HG02938 (cell line): ENCODE results near the gene SV2A.
"Not testable (repeated sequence)": the region's sequence is repeated elsewhere in the genome, so short reads cannot be mapped to it uniquely, and the experiment has no call there.

ENCODE experiments used
- ATAC-seq: cut with Tn5 transposase; IDR thresholded peaks from one replicate; pipeline ENCODE4 v1.9.1; 2021; ENCODE audit warnings: mild to moderate bottlenecking, moderate library complexity; ENCODE audit not compliant: unreplicated experiment

SV2A gene

DNA sequence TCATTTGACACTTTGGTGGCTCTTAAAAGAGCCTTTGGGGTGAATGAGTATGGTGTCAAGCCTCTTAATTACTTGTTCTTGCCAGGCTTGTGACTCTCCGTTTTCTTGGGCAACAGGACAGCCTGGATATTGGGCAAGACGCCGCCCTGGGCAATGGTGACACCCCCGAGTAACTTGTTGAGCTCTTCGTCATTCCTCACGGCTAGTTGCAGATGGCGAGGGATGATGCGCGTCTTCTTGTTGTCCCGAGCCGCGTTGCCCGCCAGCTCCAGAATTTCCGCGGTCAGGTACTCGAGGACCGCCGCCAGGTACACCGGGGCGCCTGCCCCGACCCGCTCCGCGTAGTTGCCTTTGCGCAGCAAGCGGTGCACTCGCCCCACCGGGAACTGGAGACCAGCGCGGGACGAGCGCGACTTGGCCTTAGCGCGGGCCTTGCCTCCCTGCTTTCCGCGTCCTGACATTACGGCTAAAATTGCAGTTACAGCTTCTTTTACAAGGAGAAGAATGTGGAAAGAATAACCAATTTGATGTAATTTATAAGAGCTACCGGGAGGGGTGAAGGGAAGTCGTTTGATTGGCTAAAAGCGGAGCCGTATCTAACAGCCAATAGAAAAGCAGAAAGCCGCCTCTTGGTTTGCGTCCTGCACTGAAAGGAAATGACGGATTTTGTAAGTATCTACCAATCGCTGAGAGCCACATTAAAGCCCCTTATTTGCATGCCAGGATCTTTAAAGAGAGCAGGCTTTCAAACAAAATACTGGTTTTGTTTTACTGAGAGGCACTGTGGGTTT, 30.0 kb downstream of the SV2A start:
- ATAC-seq: peak; percentile 43

DNA sequence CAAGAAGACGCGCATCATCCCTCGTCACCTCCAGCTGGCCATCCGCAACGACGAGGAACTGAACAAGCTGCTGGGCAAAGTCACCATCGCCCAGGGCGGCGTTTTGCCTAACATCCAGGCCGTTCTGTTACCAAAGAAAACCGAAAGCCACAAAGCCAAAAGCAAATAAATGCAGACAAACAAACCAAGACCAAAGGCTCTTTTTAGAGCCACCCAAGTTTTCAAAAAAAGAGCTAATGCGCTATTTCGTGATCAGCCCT, 30.5 kb downstream of the SV2A start:
- ATAC-seq: not testable (repeated sequence)

DNA sequence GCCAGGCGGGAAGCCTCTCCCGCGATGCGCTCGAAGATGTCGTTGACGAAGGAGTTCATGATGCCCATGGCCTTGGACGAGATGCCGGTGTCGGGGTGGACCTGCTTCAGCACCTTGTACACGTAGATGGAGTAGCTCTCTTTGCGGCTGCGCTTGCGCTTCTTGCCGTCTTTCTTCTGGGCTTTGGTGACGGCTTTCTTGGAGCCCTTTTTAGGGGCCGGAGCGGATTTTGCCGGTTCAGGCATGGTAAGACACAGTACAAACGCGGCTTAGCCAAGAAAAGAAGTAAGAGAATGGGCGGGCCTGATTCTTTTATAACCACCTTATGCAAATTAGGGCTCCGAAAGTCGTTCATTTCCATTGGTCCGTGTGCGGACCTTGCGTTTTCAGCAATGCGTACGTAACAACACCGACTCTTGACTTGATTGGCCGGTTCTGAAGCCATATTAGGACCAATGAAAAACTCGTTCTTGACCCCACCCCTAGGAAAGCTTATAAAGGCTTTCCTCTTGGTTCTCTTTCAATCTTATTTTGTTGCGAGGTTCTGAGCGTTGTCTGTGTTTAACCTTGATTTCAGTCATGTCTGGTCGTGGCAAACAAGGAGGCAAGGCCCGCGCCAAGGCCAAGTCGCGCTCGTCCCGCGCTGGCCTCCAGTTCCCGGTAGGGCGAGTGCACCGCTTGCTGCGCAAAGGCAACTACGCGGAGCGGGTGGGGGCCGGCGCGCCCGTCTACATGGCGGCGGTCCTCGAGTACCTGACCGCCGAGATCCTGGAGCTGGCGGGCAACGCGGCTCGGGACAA, 31.0 kb downstream of the SV2A start:
- ATAC-seq: peak; percentile 72

DNA sequence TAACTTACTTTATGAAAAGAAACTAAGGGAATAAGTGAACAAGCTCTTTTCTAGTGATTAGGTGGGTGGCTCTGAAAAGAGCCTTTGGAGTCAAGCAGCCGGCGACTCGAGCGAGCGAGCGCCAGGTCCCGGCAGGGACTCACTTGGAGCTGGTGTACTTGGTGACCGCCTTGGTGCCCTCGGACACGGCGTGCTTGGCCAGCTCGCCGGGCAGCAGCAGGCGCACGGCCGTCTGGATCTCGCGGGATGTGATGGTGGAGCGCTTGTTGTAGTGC, 31.6 kb downstream of the SV2A start:
- ATAC-seq: not testable (repeated sequence)

DNA sequence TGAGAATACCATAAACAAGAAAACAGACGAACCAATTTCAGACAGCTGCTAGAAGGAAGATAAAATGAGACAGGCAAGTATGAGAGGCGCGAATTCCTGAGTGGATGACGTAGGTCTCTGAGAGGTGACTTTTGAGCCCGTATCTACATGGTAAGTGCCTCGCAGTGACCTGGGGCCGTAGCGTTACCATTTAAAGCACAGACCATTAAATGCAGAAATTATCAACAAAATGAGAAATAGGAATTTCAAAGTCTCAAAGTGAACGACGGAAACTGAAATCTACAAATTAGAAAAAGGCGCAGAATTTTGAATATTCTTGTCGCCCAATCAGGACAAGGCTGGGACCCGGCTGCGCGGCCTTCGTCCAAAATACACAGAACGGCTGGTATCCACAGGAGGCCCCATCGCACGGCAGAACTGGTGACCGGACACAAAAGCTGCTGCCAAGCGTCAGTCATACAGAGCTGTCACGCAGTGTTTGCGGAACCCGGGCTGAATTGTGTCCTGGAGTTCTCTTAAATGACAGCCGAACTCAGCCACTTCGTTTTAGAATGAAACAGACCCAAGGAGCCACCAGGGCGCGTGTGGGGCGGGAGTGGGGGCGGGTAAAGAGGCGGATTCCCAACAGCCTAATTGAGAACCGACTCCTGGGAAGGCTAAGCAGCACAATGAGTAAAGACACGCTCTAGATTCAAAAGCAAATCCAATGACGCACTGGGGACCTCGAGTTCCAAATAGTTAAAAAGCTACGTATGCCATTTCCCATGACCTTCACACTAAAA, 32.1 kb downstream of the SV2A start:
- no peak for ATAC-seq

DNA sequence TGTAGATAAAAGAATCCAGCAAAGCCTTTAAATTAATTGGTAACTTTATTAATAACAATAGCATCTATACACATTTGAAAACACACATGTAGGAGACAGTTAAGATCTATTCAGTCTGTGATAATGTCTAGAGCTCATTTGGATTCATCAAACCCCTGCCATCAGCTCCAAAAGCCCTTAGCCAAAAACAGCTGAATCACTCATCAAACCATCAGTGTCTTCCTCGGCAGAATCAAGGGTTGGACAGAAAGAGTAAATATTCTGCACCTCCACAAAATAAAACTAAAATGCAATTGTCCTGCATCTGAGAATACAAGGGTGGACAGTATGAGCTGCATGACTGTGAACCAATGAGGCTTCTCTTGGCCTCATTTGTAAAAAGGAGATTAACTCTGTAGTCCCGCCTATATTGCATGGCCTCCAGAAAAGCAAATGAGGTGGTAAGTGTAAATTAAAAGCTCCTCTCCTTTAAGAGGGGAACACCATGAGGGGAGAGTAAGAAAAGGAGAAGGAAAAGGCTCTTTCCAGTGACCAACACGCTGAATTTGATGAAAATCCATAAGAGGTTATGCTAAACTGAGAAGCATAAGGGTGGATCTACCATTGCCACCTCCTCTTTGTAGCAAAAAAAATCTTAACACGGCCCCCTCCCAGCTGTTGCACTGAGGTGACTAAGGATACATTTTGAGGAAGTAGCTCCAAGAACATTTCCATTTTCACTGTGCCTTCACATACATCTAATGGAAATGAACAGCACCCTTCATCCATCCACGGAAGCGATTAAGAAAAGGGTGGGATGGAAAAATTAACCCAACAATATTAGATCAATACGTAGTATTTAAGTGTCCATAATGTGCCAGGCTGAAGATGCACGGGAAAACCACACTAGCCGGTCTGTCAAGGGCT, 33.0 kb downstream of the SV2A start:
- no peak for ATAC-seq

DNA sequence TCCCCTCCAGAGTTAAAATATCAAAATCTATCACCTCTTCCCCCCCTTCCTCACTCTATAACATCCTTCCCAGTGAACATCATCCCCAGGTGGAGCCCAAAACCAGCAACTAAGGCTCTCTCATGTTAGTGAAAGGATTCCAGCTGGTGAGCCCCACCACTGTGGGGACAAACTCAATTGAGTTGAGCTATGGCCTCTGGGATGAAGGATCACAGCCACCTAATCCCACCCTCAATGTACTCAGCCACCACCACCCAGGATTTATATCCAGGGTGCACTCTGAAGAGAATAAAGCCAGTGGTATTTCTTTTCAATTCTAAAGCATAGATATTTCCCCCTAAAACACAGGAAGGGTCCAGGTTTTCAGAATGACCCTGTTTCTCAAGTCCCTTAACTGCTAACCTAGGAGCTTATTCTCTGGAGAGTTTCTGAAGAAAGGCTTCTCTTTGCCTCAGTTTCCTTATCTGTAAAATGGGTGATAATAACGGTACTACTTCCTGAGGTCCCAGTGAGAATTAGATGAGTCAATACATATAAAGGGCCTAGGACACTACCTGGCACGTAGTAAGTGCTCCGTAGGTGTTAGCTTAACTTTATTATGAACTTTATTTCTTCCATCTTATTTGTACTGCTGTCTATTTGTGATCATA, 33.9 kb downstream of the SV2A start:
- ATAC-seq: no peak

DNA sequence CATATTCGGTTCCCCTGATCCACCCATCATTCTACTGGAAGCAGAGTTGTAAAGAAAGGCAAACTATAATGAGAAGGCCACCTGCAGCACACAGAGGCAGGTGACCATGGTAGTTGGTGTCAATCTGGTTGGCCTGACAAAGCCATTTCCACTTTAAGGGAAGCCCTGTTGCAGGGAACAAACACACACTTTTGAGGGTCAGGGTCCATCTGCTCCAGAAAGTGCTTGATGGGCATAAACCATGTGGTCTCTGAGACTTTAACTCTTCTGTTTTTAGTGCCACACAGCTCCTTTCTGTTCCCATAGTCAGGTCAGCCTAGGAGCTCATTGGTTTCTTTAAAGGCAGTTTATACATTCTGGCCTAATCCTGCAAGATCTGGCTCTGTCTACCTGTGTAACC, 35.8 kb downstream of the SV2A start:
- ATAC-seq: no peak

DNA sequence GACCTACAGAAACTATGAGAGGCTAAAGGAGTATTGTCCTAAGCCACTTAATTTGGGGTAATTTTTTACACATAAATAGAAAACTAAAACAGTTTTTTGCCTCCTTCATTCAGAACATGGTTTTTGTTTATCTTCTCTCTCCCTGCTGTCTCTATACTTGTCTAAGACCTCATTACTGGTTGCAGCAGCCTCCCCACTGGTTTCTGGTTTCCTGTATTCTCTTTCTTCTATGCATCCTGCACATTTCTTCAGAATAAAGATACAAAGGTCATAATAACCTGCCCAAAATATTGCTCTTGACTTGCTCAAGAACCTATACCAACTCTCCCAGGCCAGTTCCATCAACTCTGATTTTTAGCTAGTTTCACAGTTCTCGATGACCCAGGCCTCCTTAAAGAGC, 38.1 kb downstream of the SV2A start:
- ATAC-seq: no peak

DNA sequence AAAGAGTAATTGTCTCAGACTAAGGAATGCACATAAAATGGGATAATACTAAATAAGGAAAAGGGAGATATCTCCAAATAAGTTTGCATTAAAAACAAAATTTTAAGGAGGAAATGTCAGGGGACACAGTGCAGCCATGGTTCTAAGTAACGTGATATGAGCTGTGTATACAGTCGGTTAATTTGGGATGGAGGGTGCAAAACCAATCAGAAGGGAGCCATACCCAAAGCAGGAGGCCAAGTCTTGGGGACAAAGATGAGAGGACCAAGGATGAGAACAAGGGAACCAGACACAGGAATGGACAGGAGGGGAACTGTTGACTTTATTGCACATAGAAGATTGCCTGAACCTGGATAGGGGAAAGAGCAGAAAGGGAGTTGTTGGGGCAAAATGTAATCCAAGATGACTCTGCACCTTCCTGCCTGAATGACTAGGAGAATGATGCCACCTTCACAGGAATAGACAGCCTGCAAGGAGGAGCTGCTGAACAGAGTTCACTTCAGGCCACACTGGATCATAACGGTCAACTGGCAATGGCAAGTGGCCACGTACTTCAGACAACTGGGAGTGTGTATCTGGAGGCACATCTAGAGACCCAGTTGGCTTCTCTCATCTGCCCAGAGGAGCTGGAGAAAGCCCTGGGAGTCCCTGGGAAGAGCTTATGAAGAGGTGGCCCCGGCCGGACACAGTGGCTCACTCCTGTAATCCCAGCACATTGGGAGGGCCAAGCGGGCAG, 40.3 kb downstream of the SV2A start:
- ATAC-seq: no peak

DNA sequence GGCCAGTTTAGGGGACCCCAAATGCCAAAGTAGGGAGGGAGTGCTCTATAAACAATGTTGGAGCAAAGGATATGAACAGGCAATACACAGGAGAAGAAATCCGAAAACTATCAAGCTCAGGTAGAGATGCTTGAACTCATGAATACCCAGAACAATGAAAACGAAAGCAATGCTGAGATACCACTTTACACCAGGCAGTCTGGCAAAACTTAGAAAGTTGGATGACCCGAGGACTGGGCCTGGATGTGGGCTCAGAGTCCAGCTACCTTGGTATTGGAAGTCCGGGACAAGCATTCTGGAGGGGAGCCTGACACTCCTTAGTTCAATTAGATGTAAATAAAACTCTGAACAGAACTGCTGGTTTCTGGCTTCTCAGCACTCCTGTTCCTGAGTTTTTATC, 44.6 kb downstream of the SV2A start:
- not testable (repeated sequence) for ATAC-seq

DNA sequence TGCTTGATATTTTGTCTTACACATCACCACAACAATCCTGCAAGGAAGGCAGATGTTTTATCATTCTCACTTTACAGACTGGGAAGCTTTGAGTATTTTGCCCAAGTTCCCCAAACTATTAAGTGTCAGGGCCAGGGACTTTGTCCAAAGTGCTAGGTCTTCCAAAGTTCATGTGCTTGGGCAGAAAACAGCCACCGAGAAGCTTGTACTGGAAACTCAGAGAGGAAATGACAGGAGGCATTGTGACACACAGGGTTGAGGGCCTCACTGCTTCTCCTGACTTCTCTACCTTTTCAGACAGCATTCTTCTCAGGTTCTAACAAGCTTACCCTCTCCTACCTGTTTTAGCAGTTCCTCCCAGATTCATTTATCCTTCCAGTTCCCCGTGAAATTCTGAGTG, 50.8 kb downstream of the SV2A start:
- not testable (repeated sequence) for ATAC-seq

DNA sequence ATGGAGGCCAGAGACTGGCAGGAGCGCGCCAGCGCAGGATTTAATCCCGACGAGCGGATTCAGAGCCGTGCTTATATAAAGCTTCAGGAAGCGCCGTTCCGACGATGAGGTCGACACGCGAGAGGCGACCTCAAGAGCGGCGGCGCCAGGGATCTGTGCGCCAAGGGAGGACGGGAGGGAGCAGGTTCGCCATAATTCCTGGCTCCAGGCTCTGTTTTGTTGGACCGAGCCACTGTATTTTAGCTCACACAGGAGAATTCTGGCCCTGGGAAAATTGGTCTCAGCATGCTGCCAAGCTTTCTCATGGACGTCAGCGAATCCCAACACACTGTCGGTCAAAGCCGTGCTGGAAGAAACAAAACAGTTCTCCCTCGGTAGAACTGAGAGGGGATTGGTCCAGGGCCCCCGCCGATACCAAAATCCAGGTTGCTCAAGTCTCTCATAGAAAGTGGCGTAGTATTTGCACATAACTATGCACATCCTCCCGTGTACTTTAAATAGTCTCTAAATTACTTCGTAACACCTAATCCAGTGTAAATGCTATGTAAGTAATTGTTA, 56.1 kb downstream of the SV2A start:
- peak; percentile 11 for ATAC-seq

DNA sequence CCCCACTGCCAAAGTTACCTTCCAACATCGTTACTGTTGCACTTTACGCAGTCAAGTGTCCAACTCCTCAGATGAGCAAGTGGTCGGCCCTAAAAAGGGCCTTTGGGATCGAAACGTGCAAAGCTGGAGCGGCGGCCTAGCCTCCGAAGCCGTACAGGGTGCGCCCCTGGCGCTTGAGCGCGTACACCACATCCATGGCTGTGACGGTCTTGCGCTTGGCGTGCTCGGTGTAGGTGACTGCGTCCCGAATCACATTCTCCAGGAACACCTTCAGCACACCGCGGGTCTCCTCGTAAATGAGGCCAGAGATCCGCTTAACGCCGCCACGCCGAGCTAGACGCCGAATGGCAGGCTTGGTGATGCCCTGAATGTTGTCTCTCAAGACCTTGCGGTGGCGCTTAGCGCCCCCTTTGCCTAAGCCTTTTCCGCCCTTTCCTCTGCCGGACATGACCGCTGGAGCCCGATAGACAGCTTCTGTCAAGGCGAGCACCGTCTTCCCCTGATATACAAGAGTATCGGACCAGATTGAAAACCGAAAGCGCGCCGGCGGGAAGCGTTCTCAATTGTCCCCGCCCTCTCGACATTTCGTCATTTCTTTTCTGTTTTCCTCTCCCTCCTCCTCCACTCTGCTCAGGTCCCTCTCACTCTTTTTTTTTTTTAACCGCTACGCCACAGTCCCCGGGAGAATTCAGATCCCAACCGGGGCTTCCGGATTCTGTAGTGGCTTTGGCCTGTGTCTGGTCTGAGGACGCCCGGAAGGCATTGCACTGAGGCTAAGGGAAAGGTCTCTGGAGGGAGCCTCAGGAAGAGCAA, 56.8 kb downstream of the SV2A start:
- peak; percentile 65 for ATAC-seq

DNA sequence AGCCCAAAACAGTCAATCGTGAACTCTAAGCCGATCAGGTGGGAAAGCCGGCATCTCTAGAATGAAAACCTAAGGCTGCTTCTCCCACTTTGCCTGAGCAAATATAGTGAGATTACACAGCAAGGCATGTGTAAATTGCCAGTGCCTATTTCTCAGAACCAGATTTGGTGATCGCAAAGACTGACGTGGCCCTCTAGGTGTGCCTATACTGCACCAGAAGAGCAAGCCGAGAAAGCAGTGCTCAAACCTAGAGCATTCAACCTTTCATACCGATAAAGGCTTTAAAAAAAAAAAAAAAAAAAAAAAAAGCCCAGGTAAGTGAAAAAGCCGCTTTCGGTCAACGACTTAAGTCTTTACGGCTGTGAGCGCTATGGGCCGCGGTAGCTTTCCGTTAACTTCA, 57.4 kb downstream of the SV2A start:
- peak; percentile 2 for ATAC-seq
